ENCODE data around the gene SLC12A8. TPM values are rescaled to one million over a fixed set of nuclear protein-coding genes. Genes with fewer than 3 reads are reported as not detected.

The SLC12A8 gene
- total RNA-seq, 6 experiments from 2014 or later = 8.5 to 23.4 (median 20.3) TPM

- ATAC-seq (peak in 1 of 4 donors; percentile 52), DNase-seq (no peak)
- TF ChIP-seq POLR2A (IDR thresholded peaks at IDR 0.05) = no peak
- Histone ChIP-seq H3K27me3 (no peaks in the 10 kb centered on the region), H3K36me3 (no peaks in the 10 kb centered on the region), H3K4me3 (no peak overlapping the region), H3K27ac (no peak overlapping the region), H3K4me1 (no peaks in the 10 kb centered on the region), H3K9me3 (no peaks in the 10 kb centered on the region)
- 41% methylated on average over 6 of the region's 6 CpGs for WGBS (ENCODE audit: insufficient coverage, low coverage, low lambda C conversion rate, missing lambda C conversion rate)
- intact Hi-C loops (cut with DNase I) = no loop called here
Observed at GRCh38 chr3:125125821-125126245, 86.7 kb downstream of the SLC12A8 start.

GRCh38 chr3:125123451-125124305 is 88.9 kb downstream of the SLC12A8 start:
- DNase-seq (no peak), ATAC-seq (no peak)
- Histone ChIP-seq H3K9me3 (no peaks in the 10 kb centered on the region), H3K36me3 (no peaks in the 10 kb centered on the region), H3K4me1 (no peaks in the 10 kb centered on the region), H3K27ac (no peak overlapping the region), H3K4me3 (no peak overlapping the region), H3K27me3 (no peaks in the 10 kb centered on the region)
- intact Hi-C loops (cut with DNase I) = no loop called here
- 74% methylated on average over 8 of the region's 10 CpGs for WGBS (ENCODE audit: insufficient coverage, low coverage, low lambda C conversion rate, missing lambda C conversion rate)
- TF ChIP-seq POLR2A (IDR thresholded peaks at IDR 0.05) (no peak), CTCF (IDR thresholded peaks at IDR 0.05) (no peak)

DNA sequence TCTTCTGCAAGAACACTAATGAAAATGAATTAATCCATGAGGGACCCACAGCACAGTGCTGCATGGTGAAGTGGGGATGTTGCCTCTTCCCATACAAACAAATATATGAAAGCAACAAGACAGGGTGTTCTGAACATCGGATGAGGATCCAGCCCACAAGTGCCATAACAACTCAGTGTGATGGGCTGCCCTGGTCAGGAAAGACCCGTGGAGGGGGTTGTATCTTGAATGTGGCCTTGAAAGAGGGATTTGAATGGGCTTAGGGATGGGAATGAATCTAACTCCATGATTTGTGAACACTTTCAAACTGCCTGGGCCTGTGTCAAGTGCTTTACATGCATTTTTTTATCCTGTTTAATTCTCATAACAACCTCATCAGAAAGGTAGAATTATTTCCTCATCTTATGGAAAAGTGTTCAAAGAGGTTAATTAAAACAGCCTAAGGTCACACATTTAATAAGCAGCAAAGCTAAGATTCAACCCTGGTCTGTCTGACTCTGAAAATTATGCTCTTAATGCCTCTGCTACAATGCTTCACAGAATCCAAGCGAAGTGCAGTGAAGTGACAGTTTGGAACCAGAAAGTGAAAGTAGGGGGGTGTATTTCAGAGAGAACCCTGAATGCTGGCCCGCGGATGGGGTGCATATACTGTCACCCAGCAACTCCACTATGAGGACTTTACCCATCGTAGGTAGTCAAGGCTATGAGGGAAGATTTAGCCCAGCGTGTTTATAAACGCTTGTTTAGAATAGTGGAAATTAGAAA is 91.1 kb downstream of the SLC12A8 start:
- no peaks in the 10 kb centered on the region for H3K4me1 ChIP-seq
- no peaks in the 10 kb centered on the region for H3K9me3 ChIP-seq
- ATAC-seq = no peak
- 63% methylated on average over 8 of the region's 8 CpGs for WGBS (ENCODE audit: insufficient coverage, low coverage, low lambda C conversion rate, missing lambda C conversion rate)
- H3K4me3 ChIP-seq = no peak overlapping the region
- H3K27me3 ChIP-seq = no peaks in the 10 kb centered on the region
- TF ChIP-seq POLR2A (IDR thresholded peaks at IDR 0.05) = no peak
- no peak for TF ChIP-seq CTCF (IDR thresholded peaks at IDR 0.05)
- H3K27ac ChIP-seq = no peak overlapping the region
- intact Hi-C loops (cut with DNase I) = no loop called here
- no peaks in the 10 kb centered on the region for H3K36me3 ChIP-seq
- no peak for DNase-seq

DNA sequence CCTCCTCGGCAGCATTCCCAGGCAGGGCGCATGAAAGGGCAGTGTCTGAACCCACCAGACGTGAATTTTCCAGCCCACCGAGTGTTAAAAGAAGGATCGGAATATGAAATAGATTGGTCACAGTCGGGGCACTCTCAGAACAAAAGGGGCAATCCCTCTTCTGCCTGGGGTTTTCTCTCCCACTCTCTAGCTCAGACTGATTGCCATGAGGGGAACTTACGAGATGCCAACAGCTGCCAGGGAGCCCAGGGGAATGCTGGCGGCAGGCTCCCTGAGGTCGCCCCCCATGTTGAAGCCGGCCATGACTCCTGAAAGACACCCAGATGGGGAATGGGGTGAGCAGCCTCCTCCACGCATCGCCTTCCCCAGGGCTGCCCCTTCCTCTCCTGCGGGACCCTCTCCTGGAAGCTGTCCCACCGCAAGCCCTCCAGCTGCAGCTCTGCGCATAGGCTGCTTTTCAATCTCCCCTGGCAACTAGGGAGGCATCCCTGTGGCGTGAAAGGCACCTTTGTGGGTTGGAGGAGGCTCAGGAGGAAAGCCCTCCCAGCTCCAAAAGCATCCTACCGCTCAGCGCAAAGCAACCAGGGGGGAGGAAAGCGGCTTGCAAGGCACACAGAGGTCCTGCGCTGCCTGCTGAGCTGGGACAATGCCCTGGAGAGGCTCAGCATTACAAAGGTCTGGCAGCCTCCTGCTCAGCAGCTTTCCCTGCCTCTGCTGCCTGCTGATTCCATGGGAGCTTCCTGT is 92.0 kb downstream of the SLC12A8 start:
- no peak overlapping the region for H3K4me3 ChIP-seq
- TF ChIP-seq POLR2A (IDR thresholded peaks at IDR 0.05) = no peak
- H3K36me3 ChIP-seq = no peaks in the 10 kb centered on the region
- H3K9me3 ChIP-seq = no peaks in the 10 kb centered on the region
- no peaks in the 10 kb centered on the region for H3K4me1 ChIP-seq
- no peak overlapping the region for H3K27ac ChIP-seq
- DNase-seq (no peak), ATAC-seq (peak in 3 of 4 donors; percentile 15 to 34 (median 31))
- 72% methylated on average over 8 of the region's 20 CpGs for WGBS (ENCODE audit: insufficient coverage, low coverage, low lambda C conversion rate, missing lambda C conversion rate)
- H3K27me3 ChIP-seq = no peaks in the 10 kb centered on the region
- intact Hi-C loops (cut with DNase I) = no loop called here

- 45% methylated on average over 11 of the region's 11 CpGs for WGBS (ENCODE audit: insufficient coverage, low coverage, low lambda C conversion rate, missing lambda C conversion rate)
- H3K27ac ChIP-seq = no peak overlapping the region
Observed at GRCh38 chr3:125119752-125120378, 92.7 kb downstream of the SLC12A8 start.

More at GRCh38 chr3:125119752-125120378, 92.7 kb downstream of the SLC12A8 start:
- no peaks in the 10 kb centered on the region for H3K36me3 ChIP-seq
- H3K9me3 ChIP-seq = no peaks in the 10 kb centered on the region
- no peak for DNase-seq
- no peak for TF ChIP-seq POLR2A (IDR thresholded peaks at IDR 0.05)
- no peak for TF ChIP-seq CTCF (IDR thresholded peaks at IDR 0.05)
- ATAC-seq = peak; percentile 14 to 49 (median 37)
- no peak overlapping the region for H3K4me3 ChIP-seq
- H3K27me3 ChIP-seq = no peaks in the 10 kb centered on the region
- H3K4me1 ChIP-seq = no peaks in the 10 kb centered on the region
- intact Hi-C loops (cut with DNase I) = no loop called here

Measured in right lobe of liver (tissue), 6 donors.